GM21367 (cell line): ENCODE measurements around the gene SCFD2.
"Not testable (repeated sequence)": the region's sequence is repeated elsewhere in the genome, so short reads cannot be mapped to it uniquely, and the experiment has no call there.

Experiments used
- ATAC-seq: cut with Tn5 transposase; IDR thresholded peaks from one replicate; pipeline ENCODE4 v1.9.1; 2021; ENCODE audit not compliant: unreplicated experiment

SCFD2 gene

GRCh38 chr4:52996261-52997131 is 369.4 kb downstream of the SCFD2 start:
- no peak for ATAC-seq

DNA sequence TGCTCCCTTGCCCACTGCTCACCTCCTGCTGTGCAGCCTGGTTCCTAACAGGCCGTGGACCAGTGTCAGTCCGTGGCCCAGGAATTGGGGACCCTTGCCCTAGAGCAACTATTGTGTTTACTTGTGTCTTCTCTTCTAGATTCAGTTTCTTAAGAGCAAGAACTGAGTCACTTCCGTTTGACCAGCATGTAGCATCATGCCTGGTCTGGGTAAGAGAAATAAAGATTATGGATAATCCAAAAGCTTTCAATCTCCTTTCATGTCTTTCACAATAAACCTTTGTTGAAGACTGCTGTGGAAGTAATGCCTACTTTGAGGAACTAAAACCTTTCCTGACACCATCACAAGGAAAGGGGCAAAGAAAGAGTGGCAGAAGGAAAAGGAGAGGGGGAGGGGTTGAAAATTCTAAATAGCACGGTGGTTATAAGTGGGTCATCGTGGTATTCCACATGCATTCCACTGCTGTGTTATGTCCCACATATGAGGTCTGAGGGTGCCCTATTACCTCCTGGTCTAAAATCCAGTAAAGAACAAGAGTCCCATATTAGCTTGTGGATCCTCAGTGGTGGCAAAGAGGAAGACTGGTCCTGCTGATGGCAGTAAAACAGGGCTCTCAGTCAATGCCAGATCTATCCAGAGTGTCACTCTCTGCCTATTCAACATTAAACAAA is 370.4 kb downstream of the SCFD2 start:
- ATAC-seq = no peak

- no peak for ATAC-seq
These were observed 371.3 kb downstream of the SCFD2 start for GRCh38 chr4:52994567-52994966.

DNA sequence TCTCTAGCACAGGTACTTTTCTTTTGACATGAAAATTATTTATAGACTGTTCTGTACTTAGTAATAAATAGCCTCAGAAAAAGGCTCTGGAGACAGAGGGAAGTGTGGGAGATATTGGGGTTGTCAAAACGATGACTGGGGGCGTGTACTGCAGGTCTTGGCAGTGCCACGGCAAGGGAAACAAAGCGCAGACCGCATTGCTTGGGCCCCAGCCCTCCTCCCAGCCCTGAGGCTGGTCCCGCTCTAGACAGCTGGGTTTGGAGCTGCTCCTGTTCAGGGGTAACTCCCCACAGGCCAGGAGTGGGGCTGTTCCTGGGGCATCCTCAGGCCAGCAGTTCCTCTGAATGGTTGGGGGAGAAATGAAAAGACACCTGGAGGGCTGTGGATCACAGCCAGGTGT is 372.1 kb downstream of the SCFD2 start:
- ATAC-seq = no peak

- ATAC-seq = not testable (repeated sequence)
These were observed 373.3 kb downstream of the SCFD2 start for GRCh38 chr4:52992551-52992950.

GRCh38 chr4:52991472-52991871 is 374.4 kb downstream of the SCFD2 start:
- ATAC-seq = no peak

GRCh38 chr4:52990706-52991105 is 375.2 kb downstream of the SCFD2 start:
- ATAC-seq = no peak

DNA sequence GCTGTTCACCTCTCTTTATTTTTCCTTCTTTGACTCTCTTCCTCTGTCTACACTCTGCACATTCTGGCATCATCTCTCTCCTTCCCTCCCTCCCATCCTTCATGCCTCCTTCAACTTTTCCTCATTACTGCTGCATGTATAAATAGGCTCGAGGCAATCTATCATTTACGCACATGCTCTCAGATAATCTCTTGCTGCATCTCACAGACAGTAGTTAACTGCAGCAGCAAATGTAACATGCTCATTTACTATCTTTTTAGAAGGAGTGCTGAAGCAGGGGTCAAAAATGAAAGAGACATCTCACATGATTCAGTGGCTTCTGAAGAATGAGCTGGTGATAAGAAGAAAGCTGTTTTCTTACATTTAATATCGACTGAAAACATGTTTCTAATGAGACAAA is 376.0 kb downstream of the SCFD2 start:
- no peak for ATAC-seq

- ATAC-seq = no peak
These were observed 378.3 kb downstream of the SCFD2 start for GRCh38 chr4:52987392-52988056.

GRCh38 chr4:52984462-52984881 is 381.4 kb downstream of the SCFD2 start:
- no peak for ATAC-seq

GRCh38 chr4:52983563-52984303 is 382.1 kb downstream of the SCFD2 start:
- ATAC-seq = no peak

DNA sequence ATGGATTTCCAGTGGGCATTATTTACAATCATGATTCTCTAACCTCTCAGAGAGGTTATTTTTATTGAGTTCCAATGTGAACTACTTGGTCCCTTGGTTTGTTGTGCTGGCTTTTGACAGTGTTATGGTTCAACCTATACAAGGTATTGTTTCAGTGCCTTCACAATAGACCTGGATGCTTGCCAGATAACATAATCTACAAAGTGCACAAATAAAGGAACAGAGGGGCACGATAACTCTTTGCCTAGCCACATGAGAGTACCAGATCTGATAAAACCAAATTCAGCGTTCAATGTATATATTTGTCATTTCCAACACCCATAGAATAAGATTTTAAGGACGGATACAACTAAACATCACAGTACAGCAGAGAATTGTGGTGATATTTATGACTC is 382.9 kb downstream of the SCFD2 start:
- ATAC-seq = no peak

DNA sequence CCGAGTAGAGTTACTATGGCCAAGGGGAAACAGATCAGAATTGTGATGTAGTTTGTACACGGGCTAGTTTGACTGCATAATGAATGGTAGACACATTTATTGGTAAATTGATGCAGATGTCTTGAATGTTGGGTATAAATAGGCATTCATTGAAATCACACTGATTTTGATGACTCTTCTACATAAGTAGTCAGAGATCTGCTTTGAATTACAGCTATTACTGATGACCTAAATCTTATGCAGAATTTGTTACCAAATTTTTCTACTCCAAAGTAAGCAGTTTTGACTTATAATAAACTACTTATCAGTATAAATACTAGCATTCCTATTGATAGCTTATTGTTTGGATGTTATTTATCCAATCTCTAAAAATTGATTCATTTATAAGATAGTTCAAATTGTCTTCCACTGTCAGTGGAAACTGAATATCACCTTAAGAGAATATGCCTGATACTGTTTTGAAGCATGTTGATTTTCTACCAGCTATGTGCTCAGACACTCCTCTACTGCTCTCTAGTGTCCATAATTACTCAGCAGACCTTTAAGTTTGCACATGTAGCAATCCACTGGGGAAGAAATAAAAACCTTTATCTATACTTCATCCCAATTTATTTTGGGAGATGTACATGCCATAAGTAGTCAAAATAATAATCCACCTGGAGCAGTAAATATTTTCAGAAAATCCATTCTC is 383.5 kb downstream of the SCFD2 start:
- ATAC-seq = no peak

- ATAC-seq = no peak
These were observed 385.9 kb downstream of the SCFD2 start for GRCh38 chr4:52979821-52980590.

- no peak for ATAC-seq
These were observed 386.8 kb downstream of the SCFD2 start for GRCh38 chr4:52979020-52979419.

DNA sequence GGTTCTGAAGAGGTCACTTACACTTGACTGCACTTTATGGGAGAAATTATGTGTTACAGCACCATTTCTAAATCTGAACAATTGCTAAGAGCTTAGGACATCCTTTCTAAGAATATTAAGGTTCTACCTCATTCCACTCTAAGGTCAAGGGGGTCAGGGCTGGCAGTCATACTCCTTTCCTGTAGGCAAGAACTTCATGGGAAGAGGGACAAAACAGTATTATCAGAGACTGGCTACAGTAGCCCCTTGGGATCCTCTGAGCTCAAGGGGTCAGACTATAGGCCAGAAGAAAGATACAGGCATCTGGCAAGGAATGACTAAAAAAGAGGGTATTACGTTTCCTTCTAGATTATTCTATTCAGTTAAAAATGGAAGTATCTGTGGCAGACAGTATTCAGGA is 388.6 kb downstream of the SCFD2 start:
- ATAC-seq = no peak

- ATAC-seq = no peak
These were observed 389.2 kb downstream of the SCFD2 start for GRCh38 chr4:52976523-52977230.

GRCh38 chr4:52968691-52969090 is 397.2 kb downstream of the SCFD2 start:
- no peak for ATAC-seq

- ATAC-seq = no peak
These were observed 397.6 kb downstream of the SCFD2 start for GRCh38 chr4:52968241-52968640.
